ENCODE results near the gene PSMD13.
"Not testable (repeated sequence)": the region's sequence is repeated elsewhere in the genome, so short reads cannot be mapped to it uniquely, and the experiment has no call there.

DNA sequence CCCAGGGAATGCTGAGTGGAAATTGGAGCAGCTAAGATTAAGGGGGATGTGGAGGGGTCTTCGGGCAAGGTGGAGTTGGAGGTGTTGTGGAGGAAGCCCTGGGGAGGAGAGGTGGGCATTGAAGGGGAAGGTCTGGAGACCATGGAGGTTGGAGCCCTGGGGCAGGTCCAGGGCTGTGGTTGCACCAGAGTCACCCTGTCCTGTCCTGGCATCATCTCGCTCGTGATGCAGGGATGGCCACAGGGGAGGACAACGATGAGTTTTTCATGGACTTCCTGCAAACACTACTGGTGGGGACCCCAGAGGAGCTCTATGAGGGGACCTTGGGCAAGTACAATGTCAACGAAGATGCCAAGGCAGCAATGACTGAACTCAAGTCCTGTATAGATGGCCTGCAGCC, 43.3 kb upstream of the PSMD13 start:
- TF ChIP-seq EZH2phosphoT487 (conservative IDR thresholded peaks at IDR 0.05; ENCODE audit: low read length): not testable (repeated sequence)
- TF ChIP-seq, protein P1, sequence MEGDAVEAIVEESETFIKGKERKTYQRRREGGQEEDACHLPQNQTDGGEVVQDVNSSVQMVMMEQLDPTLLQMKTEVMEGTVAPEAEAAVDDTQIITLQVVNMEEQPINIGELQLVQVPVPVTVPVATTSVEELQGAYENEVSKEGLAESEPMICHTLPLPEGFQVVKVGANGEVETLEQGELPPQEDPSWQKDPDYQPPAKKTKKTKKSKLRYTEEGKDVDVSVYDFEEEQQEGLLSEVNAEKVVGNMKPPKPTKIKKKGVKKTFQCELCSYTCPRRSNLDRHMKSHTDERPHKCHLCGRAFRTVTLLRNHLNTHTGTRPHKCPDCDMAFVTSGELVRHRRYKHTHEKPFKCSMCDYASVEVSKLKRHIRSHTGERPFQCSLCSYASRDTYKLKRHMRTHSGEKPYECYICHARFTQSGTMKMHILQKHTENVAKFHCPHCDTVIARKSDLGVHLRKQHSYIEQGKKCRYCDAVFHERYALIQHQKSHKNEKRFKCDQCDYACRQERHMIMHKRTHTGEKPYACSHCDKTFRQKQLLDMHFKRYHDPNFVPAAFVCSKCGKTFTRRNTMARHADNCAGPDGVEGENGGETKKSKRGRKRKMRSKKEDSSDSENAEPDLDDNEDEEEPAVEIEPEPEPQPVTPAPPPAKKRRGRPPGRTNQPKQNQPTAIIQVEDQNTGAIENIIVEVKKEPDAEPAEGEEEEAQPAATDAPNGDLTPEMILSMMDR (IDR thresholded peaks at IDR 0.05; ENCODE audit: insufficient read depth, low read length, poor library complexity, severe bottlenecking): not testable (repeated sequence)
